NCI-H1694 (cell line): ENCODE results near the gene BRINP2.
"Not testable (repeated sequence)": the region's sequence is repeated elsewhere in the genome, so short reads cannot be mapped to it uniquely, and the experiment has no call there.

ENCODE experiments used
- DNase-seq: peaks from one replicate; lab custom pipeline; 2025; lab: John Stamatoyannopoulos, UW

BRINP2 gene

DNA sequence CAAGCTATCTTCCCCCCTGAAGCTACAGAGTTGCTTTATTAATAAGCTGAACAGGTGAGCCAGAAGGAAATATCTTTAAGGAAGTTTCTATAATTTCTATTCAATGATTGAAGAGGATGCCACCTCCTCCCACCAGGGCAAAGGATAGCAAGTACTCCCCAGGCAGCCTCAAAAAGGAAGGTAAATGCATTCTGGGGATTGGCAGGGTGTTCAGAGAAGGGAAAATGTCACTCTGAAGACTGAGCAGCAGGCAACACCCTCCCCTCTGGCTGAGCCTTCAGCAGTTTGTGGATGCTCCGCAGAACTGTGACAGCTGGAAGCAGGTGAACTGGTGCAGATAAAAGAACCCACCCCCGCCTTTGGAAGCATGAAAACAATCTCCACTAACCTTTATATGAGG, 140.8 kb downstream of the BRINP2 start:
- no peak for DNase-seq

DNA sequence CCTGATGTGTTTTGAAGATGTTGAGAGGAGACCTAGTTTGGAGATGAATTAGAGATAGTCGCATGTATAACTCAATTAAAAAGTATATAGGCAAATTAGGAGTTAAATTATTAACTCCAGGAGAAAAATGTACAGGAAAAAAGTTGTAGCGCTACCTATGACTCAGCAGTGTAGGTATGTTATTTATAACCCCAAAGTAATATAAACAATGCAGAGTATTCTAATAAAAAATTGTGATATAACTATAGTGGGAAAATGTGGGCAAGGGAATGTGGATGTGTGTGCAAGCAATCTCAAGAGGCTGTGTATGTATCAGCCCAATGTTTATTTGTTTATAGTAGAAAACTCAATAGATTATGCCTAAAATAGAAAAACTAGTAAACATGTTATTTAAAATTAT, 144.5 kb downstream of the BRINP2 start:
- no peak for DNase-seq

- DNase-seq: no peak
Observed at GRCh38 chr1:177315761-177316160, 145.0 kb downstream of the BRINP2 start.

DNA sequence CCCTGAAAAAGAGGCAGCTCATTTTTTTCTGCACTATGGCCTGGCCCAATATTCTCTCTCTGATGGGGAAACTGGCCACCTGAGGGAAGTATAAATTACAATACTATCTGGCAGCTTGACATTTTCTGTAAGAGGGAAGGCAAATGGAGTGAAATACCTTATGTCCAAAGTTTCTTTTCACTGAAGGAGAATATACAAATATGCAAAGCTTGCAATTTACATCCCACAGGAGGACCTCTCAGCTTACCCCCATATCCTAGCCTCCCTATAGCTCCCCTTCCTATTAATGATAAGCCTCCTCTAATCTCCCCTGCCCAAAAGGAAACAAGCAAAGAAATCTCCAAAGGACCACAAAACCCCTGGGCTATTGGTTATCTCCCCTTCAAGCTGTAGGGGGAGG, 150.7 kb downstream of the BRINP2 start:
- not testable (repeated sequence) for DNase-seq

- DNase-seq: no peak
Observed at GRCh38 chr1:177328251-177328650, 157.5 kb downstream of the BRINP2 start.

DNA sequence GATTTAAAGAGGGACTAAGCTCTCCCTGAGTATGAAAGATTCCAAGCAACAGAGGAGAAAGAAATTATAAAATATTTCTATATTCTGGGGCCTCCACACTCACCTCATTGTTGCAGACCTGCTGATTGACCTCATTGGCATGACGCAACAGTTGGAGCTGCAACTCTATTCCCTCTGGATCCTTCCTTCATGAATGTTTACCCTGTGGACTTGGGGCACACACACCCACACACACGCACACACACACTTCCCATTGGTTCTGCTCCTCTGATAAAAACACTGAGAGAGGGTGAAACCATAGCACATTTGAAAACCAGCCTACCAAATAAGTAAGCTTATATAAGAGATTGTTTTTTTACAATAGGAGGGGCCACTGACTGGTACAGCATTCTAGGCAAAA, 159.1 kb downstream of the BRINP2 start:
- DNase-seq: no peak
